HepG2 (cell line): ENCODE measurements around the gene PCP4L1. TPM values are rescaled to one million over a fixed set of nuclear protein-coding genes. Genes with fewer than 3 reads are reported as not detected.

ENCODE experiments used
- AHR ChIP-seq: IDR thresholded peaks from 2 replicates; pipeline ENCODE4 v1.6.1; 2018; ENCODE audit warnings: missing genetic modification reagents, missing compliant biosample characterization
- CHCHD3 ChIP-seq: sonication (generic); formaldehyde crosslinking; IDR thresholded peaks from 2 replicates; pipeline ENCODE4 v1.8.0; 2022; ENCODE audit warnings: mild to moderate bottlenecking, missing genetic modification reagents, moderate library complexity
- FOXA3 ChIP-seq: IDR thresholded peaks from 2 replicates; pipeline ENCODE4 v1.6.1; 2016; ENCODE audit warnings: missing genetic modification reagents, missing compliant biosample characterization
- GATA4 ChIP-seq: sonication (generic); IDR thresholded peaks from 2 replicates; pipeline ENCODE4 v1.6.1; 2016; ENCODE audit warnings: antibody characterized with exemption, low read depth, borderline replicate concordance
- HDAC2 ChIP-seq: sonication (generic); formaldehyde crosslinking; IDR thresholded peaks from 2 replicates; pipeline ENCODE4 v1.4.0; 2020; ENCODE audit warnings: missing genetic modification reagents
- HNRNPH1 ChIP-seq: fragments of 200-400 bp; formaldehyde crosslinking; optimal IDR thresholded peaks from 2 replicates; pipeline ENCODE3; 2017; ENCODE audit warnings: mild to moderate bottlenecking, low read depth, low read length
- HOXA3 ChIP-seq: sonication (generic); formaldehyde crosslinking; IDR thresholded peaks from 2 replicates; pipeline ENCODE4 v1.5.0; 2020; ENCODE audit warnings: missing genetic modification reagents
- IRF2 ChIP-seq: IDR thresholded peaks from 2 replicates; pipeline ENCODE4 v1.6.1; 2018; ENCODE audit warnings: missing genetic modification reagents, missing compliant biosample characterization
- NFYC ChIP-seq: IDR thresholded peaks from 2 replicates; pipeline ENCODE4 v1.6.1; 2016; ENCODE audit warnings: missing genetic modification reagents, missing compliant biosample characterization
- NKX3-1 ChIP-seq: sonication (generic); formaldehyde crosslinking; IDR thresholded peaks from 2 replicates; pipeline ENCODE4 v1.5.0; 2020; ENCODE audit warnings: missing genetic modification reagents
- PRPF4 ChIP-seq: fragments of 200-400 bp; formaldehyde crosslinking; IDR thresholded peaks from 2 replicates; pipeline ENCODE4 v1.6.1; 2016; ENCODE audit warnings: low read length, low read depth; ENCODE audit not compliant: poor library complexity, severe bottlenecking
- RBFOX2 ChIP-seq: fragments of 200-400 bp; formaldehyde crosslinking; IDR thresholded peaks from 2 replicates; pipeline ENCODE4 v1.6.1; 2017; ENCODE audit warnings: low read depth, mild to moderate bottlenecking, low read length
- RFX1 ChIP-seq: fragments of 450-650 bp; IDR thresholded peaks from 2 replicates; pipeline ENCODE4 v1.6.1; 2017
- SALL1 ChIP-seq: sonication (generic); formaldehyde crosslinking; IDR thresholded peaks from 2 replicates; pipeline ENCODE4 v1.8.0; 2022; ENCODE audit warnings: mild to moderate bottlenecking, missing genetic modification reagents
- SIX4 ChIP-seq: sonication (generic); formaldehyde crosslinking; IDR thresholded peaks from 2 replicates; pipeline ENCODE4 v1.4.0; 2020; ENCODE audit warnings: missing genetic modification reagents
- SOX5 ChIP-seq: IDR thresholded peaks from 2 replicates; pipeline ENCODE4 v1.6.1; 2016; ENCODE audit warnings: borderline replicate concordance
- SP5 ChIP-seq: IDR thresholded peaks from 2 replicates; pipeline ENCODE4 v1.6.1; 2016; ENCODE audit warnings: low read depth, borderline replicate concordance
- SRSF4 ChIP-seq: fragments of 200-400 bp; formaldehyde crosslinking; IDR thresholded peaks from one replicate; pipeline ENCODE4 v1.6.1; 2018; ENCODE audit warnings: mild to moderate bottlenecking, low read depth, low read length, moderate library complexity; ENCODE audit not compliant: poor library complexity, severe bottlenecking
- SSRP1 ChIP-seq: IDR thresholded peaks from 2 replicates; pipeline ENCODE4 v1.6.1; 2016; ENCODE audit warnings: control low read depth
- THYN1 ChIP-seq: sonication (generic); formaldehyde crosslinking; IDR thresholded peaks from 2 replicates; pipeline ENCODE4 v1.8.1; 2023; ENCODE audit warnings: low read depth, mild to moderate bottlenecking, moderate library complexity, missing genetic modification reagents, borderline replicate concordance
- ZNF12 ChIP-seq: sonication (generic); formaldehyde crosslinking; IDR thresholded peaks from 2 replicates; pipeline ENCODE4 v1.5.0; 2020; ENCODE audit warnings: missing genetic modification reagents
- ZNF562 ChIP-seq: sonication (generic); formaldehyde crosslinking; IDR thresholded peaks from 2 replicates; pipeline ENCODE4 v1.8.0; 2022; ENCODE audit warnings: missing genetic modification reagents, borderline replicate concordance
- ZNF614 ChIP-seq: IDR thresholded peaks from 2 replicates; pipeline ENCODE4 v1.6.1; 2018; ENCODE audit warnings: missing biosample characterization, missing genetic modification reagents, inconsistent platforms, borderline replicate concordance
- ZNF740 ChIP-seq: sonication (generic); formaldehyde crosslinking; IDR thresholded peaks from 2 replicates; pipeline ENCODE4 v1.4.0; 2020; ENCODE audit warnings: missing genetic modification reagents
- polyA plus RNA-seq, 8 experiments: library from polyadenylated mRNA; depleted of rRNA in 3 of 8; stranded (reverse) in 7 of 8; unstranded in 1 of 8; fragments of >200 nt; fragmentation: Illumina TruSeq in 4 of 8; extraction: Trizol in 4 of 8; gene quantifications; 2 replicates each; pipeline versions ENCODE4 v1.2.1 to v1.2.3, GENCODE V29; 2011 to 2016; ENCODE audit warnings: low read depth in 4 of 8, missing spikeins in 1 of 8, mixed read lengths in 1 of 8; ENCODE audit not compliant: insufficient read depth in 1 of 8
- total RNA-seq, 5 experiments: library from RNA; depleted of rRNA; stranded (reverse); fragments of >200 nt; fragmentation: Illumina TruSeq; extraction: Trizol; gene quantifications; 2 replicates each; pipeline ENCODE4 v1.2.3, GENCODE V29; 2016; ENCODE audit warnings: low read depth in 1 of 5
- TF ChIP-seq, protein P1 (sequence below): IDR thresholded peaks from 2 replicates; pipeline ENCODE4 v1.6.1; 2016; ENCODE audit warnings: mild to moderate bottlenecking
- TF ChIP-seq, protein P2 (sequence below): sonication (generic); formaldehyde crosslinking; IDR thresholded peaks from 2 replicates; pipeline ENCODE4 v1.5.1; 2020; ENCODE audit warnings: missing genetic modification reagents, mild to moderate bottlenecking, borderline replicate concordance
- TF ChIP-seq, protein P3 (sequence below): IDR thresholded peaks from 2 replicates; pipeline ENCODE4 v1.6.1; 2016; ENCODE audit warnings: low read depth, control low read depth

Gene PCP4L1
- total and polyA plus RNA-seq, 2 of the 13 experiments (the other 11 are each of a cell fraction or from before 2014, with no cell fraction given), result 0.28 TPM; not detected in 1

GRCh38 chr1:161218301-161219077 is 40.1 kb upstream of the PCP4L1 start (continued):
- TF ChIP-seq AHR (no peak), ZNF12 (peak; percentile 73), ZNF614 (CRISPR knock-in tag) (peak; percentile 67), FOXA3 (peak; percentile 88), THYN1 (CRISPR knock-in tag) (no peak), HNRNPH1 (peak; percentile 88), ZNF562 (CRISPR knock-in tag) (0 out of 2 replicates have a peak, but pooled peaks have one; percentile 15), GATA4 (peak; percentile 88; the same call in 1 of the 2 replicates), NFYC (0 out of 2 replicates have a peak, but pooled peaks have one; percentile 27), NKX3-1 (CRISPR knock-in tag) (0 out of 2 replicates have a peak, but pooled peaks have one; percentile 12), IRF2 (peak; percentile 81; the same call in 1 of the 2 replicates), HOXA3 (CRISPR knock-in tag) (peak; percentile 67; the same call in 1 of the 2 replicates), PRPF4 (no peak), ZNF740 (peak; percentile 67; the same call in 1 of the 2 replicates), HDAC2 (peak; percentile 85; the same call in 1 of the 2 replicates), SALL1 (CRISPR knock-in tag) (peak; percentile 90), SIX4 (CRISPR knock-in tag) (peak; percentile 52; the same call in 1 of the 2 replicates), SOX5 (CRISPR knock-in tag) (peak; percentile 90), SP5 (CRISPR knock-in tag) (peak; percentile 99), SRSF4 (peak; percentile 57), SSRP1 (CRISPR knock-in tag) (0 out of 2 replicates have a peak, but pooled peaks have one; percentile 37), RBFOX2 (peak; percentile 79), CHCHD3 (CRISPR knock-in tag) (0 out of 2 replicates have a peak, but pooled peaks have one; percentile 40), RFX1 (no peak)
- TF ChIP-seq, protein P1, sequence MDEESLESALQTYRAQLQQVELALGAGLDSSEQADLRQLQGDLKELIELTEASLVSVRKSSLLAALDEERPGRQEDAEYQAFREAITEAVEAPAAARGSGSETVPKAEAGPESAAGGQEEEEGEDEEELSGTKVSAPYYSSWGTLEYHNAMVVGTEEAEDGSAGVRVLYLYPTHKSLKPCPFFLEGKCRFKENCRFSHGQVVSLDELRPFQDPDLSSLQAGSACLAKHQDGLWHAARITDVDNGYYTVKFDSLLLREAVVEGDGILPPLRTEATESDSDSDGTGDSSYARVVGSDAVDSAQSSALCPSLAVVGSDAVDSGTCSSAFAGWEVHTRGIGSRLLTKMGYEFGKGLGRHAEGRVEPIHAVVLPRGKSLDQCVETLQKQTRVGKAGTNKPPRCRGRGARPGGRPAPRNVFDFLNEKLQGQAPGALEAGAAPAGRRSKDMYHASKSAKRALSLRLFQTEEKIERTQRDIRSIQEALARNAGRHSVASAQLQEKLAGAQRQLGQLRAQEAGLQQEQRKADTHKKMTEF (CRISPR knock-in tag), result peak; percentile 73
- TF ChIP-seq, protein P2, sequence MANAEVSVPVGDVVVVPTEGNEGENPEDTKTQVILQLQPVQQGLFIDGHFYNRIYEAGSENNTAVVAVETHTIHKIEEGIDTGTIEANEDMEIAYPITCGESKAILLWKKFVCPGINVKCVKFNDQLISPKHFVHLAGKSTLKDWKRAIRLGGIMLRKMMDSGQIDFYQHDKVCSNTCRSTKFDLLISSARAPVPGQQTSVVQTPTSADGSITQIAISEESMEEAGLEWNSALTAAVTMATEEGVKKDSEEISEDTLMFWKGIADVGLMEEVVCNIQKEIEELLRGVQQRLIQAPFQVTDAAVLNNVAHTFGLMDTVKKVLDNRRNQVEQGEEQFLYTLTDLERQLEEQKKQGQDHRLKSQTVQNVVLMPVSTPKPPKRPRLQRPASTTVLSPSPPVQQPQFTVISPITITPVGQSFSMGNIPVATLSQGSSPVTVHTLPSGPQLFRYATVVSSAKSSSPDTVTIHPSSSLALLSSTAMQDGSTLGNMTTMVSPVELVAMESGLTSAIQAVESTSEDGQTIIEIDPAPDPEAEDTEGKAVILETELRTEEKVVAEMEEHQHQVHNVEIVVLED (CRISPR knock-in tag), result peak; percentile 49; the same call in 1 of the 2 replicates
- TF ChIP-seq, protein P3, sequence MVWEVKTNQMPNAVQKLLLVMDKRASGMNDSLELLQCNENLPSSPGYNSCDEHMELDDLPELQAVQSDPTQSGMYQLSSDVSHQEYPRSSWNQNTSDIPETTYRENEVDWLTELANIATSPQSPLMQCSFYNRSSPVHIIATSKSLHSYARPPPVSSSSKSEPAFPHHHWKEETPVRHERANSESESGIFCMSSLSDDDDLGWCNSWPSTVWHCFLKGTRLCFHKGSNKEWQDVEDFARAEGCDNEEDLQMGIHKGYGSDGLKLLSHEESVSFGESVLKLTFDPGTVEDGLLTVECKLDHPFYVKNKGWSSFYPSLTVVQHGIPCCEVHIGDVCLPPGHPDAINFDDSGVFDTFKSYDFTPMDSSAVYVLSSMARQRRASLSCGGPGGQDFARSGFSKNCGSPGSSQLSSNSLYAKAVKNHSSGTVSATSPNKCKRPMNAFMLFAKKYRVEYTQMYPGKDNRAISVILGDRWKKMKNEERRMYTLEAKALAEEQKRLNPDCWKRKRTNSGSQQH (CRISPR knock-in tag), result no peak
